Panc1 (cell line): ENCODE measurements around the gene SYT1.

Experiments
- POLR2AphosphoS5 ChIP-seq: IDR thresholded peaks from 2 replicates; pipeline ENCODE4 v1.6.1; 2012; ENCODE audit warnings: mild to moderate bottlenecking, low read depth, low read length, moderate library complexity
- REST ChIP-seq, 2 experiments: IDR thresholded peaks; 2 replicates each; pipeline ENCODE4 v1.6.1; 2011 to 2012; ENCODE audit warnings: low read depth in 2 of 2, control low read depth in 1 of 2, low read length in 1 of 2, mild to moderate bottlenecking in 1 of 2, moderate library complexity in 1 of 2; ENCODE audit not compliant: insufficient read depth in 1 of 2
- SIN3A ChIP-seq: IDR thresholded peaks from 2 replicates; pipeline ENCODE4 v1.6.1; 2012; ENCODE audit warnings: low read depth, mild to moderate bottlenecking, low read length, moderate library complexity, borderline replicate concordance; ENCODE audit not compliant: insufficient read depth
- TCF7L2 ChIP-seq: IDR thresholded peaks from 2 replicates; pipeline ENCODE4 v1.6.1; 2011; ENCODE audit warnings: mild to moderate bottlenecking, low read depth, low read length, inconsistent platforms
- TF ChIP-seq, protein P1 (sequence below): fragments of 450-650 bp; IDR thresholded peaks from 2 replicates; pipeline ENCODE4 v1.5.1; 2017; ENCODE audit warnings: mild to moderate bottlenecking

GRCh38 chr12:78863482-78864402 is 832 bp upstream of the SYT1 start:
- TF ChIP-seq, protein P1, sequence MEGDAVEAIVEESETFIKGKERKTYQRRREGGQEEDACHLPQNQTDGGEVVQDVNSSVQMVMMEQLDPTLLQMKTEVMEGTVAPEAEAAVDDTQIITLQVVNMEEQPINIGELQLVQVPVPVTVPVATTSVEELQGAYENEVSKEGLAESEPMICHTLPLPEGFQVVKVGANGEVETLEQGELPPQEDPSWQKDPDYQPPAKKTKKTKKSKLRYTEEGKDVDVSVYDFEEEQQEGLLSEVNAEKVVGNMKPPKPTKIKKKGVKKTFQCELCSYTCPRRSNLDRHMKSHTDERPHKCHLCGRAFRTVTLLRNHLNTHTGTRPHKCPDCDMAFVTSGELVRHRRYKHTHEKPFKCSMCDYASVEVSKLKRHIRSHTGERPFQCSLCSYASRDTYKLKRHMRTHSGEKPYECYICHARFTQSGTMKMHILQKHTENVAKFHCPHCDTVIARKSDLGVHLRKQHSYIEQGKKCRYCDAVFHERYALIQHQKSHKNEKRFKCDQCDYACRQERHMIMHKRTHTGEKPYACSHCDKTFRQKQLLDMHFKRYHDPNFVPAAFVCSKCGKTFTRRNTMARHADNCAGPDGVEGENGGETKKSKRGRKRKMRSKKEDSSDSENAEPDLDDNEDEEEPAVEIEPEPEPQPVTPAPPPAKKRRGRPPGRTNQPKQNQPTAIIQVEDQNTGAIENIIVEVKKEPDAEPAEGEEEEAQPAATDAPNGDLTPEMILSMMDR: no peak
- no peak for TF ChIP-seq POLR2AphosphoS5
- TF ChIP-seq TCF7L2: no peak
- no peak for TF ChIP-seq SIN3A
- TF ChIP-seq REST (IDR thresholded peaks at IDR 0.05; ENCODE audit: insufficient read depth in 1 of 2, low read depth in 2 of 2, low read length in 1 of 2): no peak
